ENCODE measurements around the gene ZBTB20.

ZBTB20 gene

GRCh38 chr3:114571363-114571762 is 575.7 kb downstream of the ZBTB20 start:
- no peak for DNase-seq (ENCODE audit: low spot score)

GRCh38 chr3:114569186-114569585 is 577.9 kb downstream of the ZBTB20 start:
- no peak for DNase-seq (ENCODE audit: low spot score)

GRCh38 chr3:114567771-114568170 is 579.3 kb downstream of the ZBTB20 start:
- DNase-seq (ENCODE audit: low spot score): no peak

GRCh38 chr3:114566767-114567166 is 580.3 kb downstream of the ZBTB20 start:
- DNase-seq (ENCODE audit: low spot score): no peak

- DNase-seq (ENCODE audit: low spot score): no peak
Observed at GRCh38 chr3:114566162-114566755, 580.8 kb downstream of the ZBTB20 start.

- DNase-seq (ENCODE audit: low spot score): no peak
Observed at GRCh38 chr3:114565216-114565615, 581.9 kb downstream of the ZBTB20 start.

GRCh38 chr3:114563720-114564119 is 583.4 kb downstream of the ZBTB20 start:
- no peak for DNase-seq (ENCODE audit: low spot score)

GRCh38 chr3:114562557-114562956 is 584.5 kb downstream of the ZBTB20 start:
- DNase-seq (ENCODE audit: low spot score): no peak

- no peak for DNase-seq (ENCODE audit: low spot score)
Observed at GRCh38 chr3:114558271-114558670, 588.8 kb downstream of the ZBTB20 start.

GRCh38 chr3:114557791-114558190 is 589.3 kb downstream of the ZBTB20 start:
- DNase-seq (ENCODE audit: low spot score): no peak

- DNase-seq (ENCODE audit: low spot score): no peak
Observed at GRCh38 chr3:114556657-114557213, 590.4 kb downstream of the ZBTB20 start.

- no peak for DNase-seq (ENCODE audit: low spot score)
Observed at GRCh38 chr3:114554731-114555130, 592.4 kb downstream of the ZBTB20 start.

GRCh38 chr3:114553949-114554593 is 593.0 kb downstream of the ZBTB20 start:
- no peak for DNase-seq (ENCODE audit: low spot score)

GRCh38 chr3:114552527-114552812 is 594.6 kb downstream of the ZBTB20 start:
- DNase-seq (ENCODE audit: low spot score): no peak

GRCh38 chr3:114551770-114552526 is 595.1 kb downstream of the ZBTB20 start:
- no peak for DNase-seq (ENCODE audit: low spot score)

GRCh38 chr3:114550165-114550564 is 596.9 kb downstream of the ZBTB20 start:
- no peak for DNase-seq (ENCODE audit: low spot score)

- DNase-seq (ENCODE audit: low spot score): no peak
Observed at GRCh38 chr3:114545193-114545592, 601.9 kb downstream of the ZBTB20 start.

GRCh38 chr3:114542359-114542758 is 604.7 kb downstream of the ZBTB20 start:
- DNase-seq (ENCODE audit: low spot score): no peak

- no peak for DNase-seq (ENCODE audit: low spot score)
Observed at GRCh38 chr3:114539525-114539924, 607.6 kb downstream of the ZBTB20 start.

GRCh38 chr3:114538211-114538610 is 608.9 kb downstream of the ZBTB20 start:
- no peak for DNase-seq (ENCODE audit: low spot score)

GRCh38 chr3:114528517-114528916 is 618.6 kb downstream of the ZBTB20 start:
- no peak for DNase-seq (ENCODE audit: low spot score)

- no peak for DNase-seq (ENCODE audit: low spot score)
Observed at GRCh38 chr3:114527036-114527644, 619.9 kb downstream of the ZBTB20 start.

- DNase-seq (ENCODE audit: low spot score): no peak
Observed at GRCh38 chr3:114525278-114525677, 621.8 kb downstream of the ZBTB20 start.

Measured in hematopoietic multipotent progenitor cell treated with erythropoietin and hydrocortisone succinate and interleukin-3 and kit ligand, for 17 days (in vitro differentiated cells).